Measurements from ENCODE around the gene ADARB2.

The ADARB2 gene

GRCh38 chr10:1376384-1376945 lies 360.9 kb downstream of the ADARB2 start:
- no peak for DNase-seq

GRCh38 chr10:1375346-1376170 lies 361.8 kb downstream of the ADARB2 start:
- DNase-seq = no peak

GRCh38 chr10:1374511-1375345 lies 362.6 kb downstream of the ADARB2 start:
- DNase-seq = no peak

GRCh38 chr10:1373287-1373686 lies 364.0 kb downstream of the ADARB2 start:
- DNase-seq = no peak

- DNase-seq = no peak
These were observed 365.1 kb downstream of the ADARB2 start for GRCh38 chr10:1372212-1372611.

- DNase-seq = no peak
These were observed 367.0 kb downstream of the ADARB2 start for GRCh38 chr10:1370298-1370697.

GRCh38 chr10:1369665-1370064 lies 367.7 kb downstream of the ADARB2 start:
- DNase-seq = no peak

GRCh38 chr10:1369197-1369596 lies 368.1 kb downstream of the ADARB2 start:
- no peak for DNase-seq

GRCh38 chr10:1368842-1369171 lies 368.5 kb downstream of the ADARB2 start:
- peak; percentile 24 for DNase-seq

GRCh38 chr10:1367938-1368841 lies 369.1 kb downstream of the ADARB2 start:
- no peak for DNase-seq

GRCh38 chr10:1366811-1367425 lies 370.4 kb downstream of the ADARB2 start:
- DNase-seq = no peak

GRCh38 chr10:1366322-1366691 lies 371.0 kb downstream of the ADARB2 start:
- DNase-seq = no peak

GRCh38 chr10:1365540-1366321 lies 371.6 kb downstream of the ADARB2 start:
- no peak for DNase-seq

GRCh38 chr10:1364151-1364910 lies 373.0 kb downstream of the ADARB2 start:
- DNase-seq = no peak

- no peak for DNase-seq
These were observed 373.7 kb downstream of the ADARB2 start for GRCh38 chr10:1363446-1364121.

GRCh38 chr10:1362589-1363445 lies 374.5 kb downstream of the ADARB2 start:
- DNase-seq = no peak

- DNase-seq = no peak
These were observed 375.8 kb downstream of the ADARB2 start for GRCh38 chr10:1361411-1362105.

- DNase-seq = no peak
These were observed 376.7 kb downstream of the ADARB2 start for GRCh38 chr10:1360558-1361164.
